ES-I3 (cell line): ENCODE measurements around the gene CCDC88B.

ENCODE experiments used
- H3K36me3 ChIP-seq: 2 replicates; pipeline ENCODE4 v1.6.1; 2013; ENCODE audit warnings: mild to moderate bottlenecking, low read length, control low read depth, moderate library complexity; ENCODE audit not compliant: insufficient read depth
- H3K4me1 ChIP-seq: 2 replicates; pipeline ENCODE4 v1.6.1; 2013; ENCODE audit warnings: mild to moderate bottlenecking, control low read depth, low read length; ENCODE audit not compliant: insufficient read depth
- H3K9ac ChIP-seq: 2 replicates; pipeline ENCODE4 v1.6.1; 2013; ENCODE audit warnings: low read depth, mild to moderate bottlenecking, low read length, moderate library complexity
- H3K9me3 ChIP-seq: 2 replicates; pipeline ENCODE4 v1.6.1; 2013; ENCODE audit warnings: mild to moderate bottlenecking, low read length, moderate library complexity; ENCODE audit not compliant: control insufficient read depth, insufficient read depth

The CCDC88B gene

GRCh38 chr11:64340671-64341335 is 799 bp downstream of the CCDC88B start:
- peak overlapping the region; percentile 82 for H3K9ac ChIP-seq
- H3K9me3 ChIP-seq: no peaks in the 10 kb centered on the region
- peaks cover 7% of the 10 kb centered on the region; the same call in 1 of the 2 replicates for H3K4me1 ChIP-seq
- H3K36me3 ChIP-seq: no peaks in the 10 kb centered on the region

- no peaks in the 10 kb centered on the region for H3K36me3 ChIP-seq
- no peaks in the 10 kb centered on the region for H3K9me3 ChIP-seq
- peaks cover 7% of the 10 kb centered on the region; the same call in 1 of the 2 replicates for H3K4me1 ChIP-seq
- peak overlapping the region; percentile 82; the same call in 1 of the 2 replicates for H3K9ac ChIP-seq
Measured at GRCh38 chr11:64341429-64341828, 1.4 kb downstream of the CCDC88B start.

- peaks cover 7% of the 10 kb centered on the region; the same call in 1 of the 2 replicates for H3K4me1 ChIP-seq
- H3K36me3 ChIP-seq: no peaks in the 10 kb centered on the region
- H3K9me3 ChIP-seq: no peaks in the 10 kb centered on the region
- H3K9ac ChIP-seq: peak overlapping the region; percentile 82; the same call in 1 of the 2 replicates
Measured at GRCh38 chr11:64341851-64342791, 2.1 kb downstream of the CCDC88B start.

- H3K36me3 ChIP-seq: no peaks in the 10 kb centered on the region
- H3K9ac ChIP-seq: no peak overlapping the region
- no peaks in the 10 kb centered on the region for H3K9me3 ChIP-seq
- H3K4me1 ChIP-seq: peaks cover 8% of the 10 kb centered on the region; the same call in 1 of the 2 replicates
Measured at GRCh38 chr11:64342869-64343745, 3.1 kb downstream of the CCDC88B start.

GRCh38 chr11:64343767-64344559 is 4.0 kb downstream of the CCDC88B start:
- Histone ChIP-seq H3K4me1 (peaks cover 15% of the 10 kb centered on the region; the same call in 1 of the 2 replicates), H3K36me3 (no peaks in the 10 kb centered on the region), H3K9me3 (no peaks in the 10 kb centered on the region), H3K9ac (no peak overlapping the region)

GRCh38 chr11:64344787-64345186 is 4.8 kb downstream of the CCDC88B start:
- Histone ChIP-seq H3K9me3 (no peaks in the 10 kb centered on the region), H3K36me3 (no peaks in the 10 kb centered on the region), H3K9ac (no peak overlapping the region), H3K4me1 (peaks cover 15% of the 10 kb centered on the region; the same call in 1 of the 2 replicates)

GRCh38 chr11:64347193-64347867 is 7.3 kb downstream of the CCDC88B start:
- H3K9ac ChIP-seq: no peak overlapping the region
- H3K4me1 ChIP-seq: peaks cover 15% of the 10 kb centered on the region; the same call in 1 of the 2 replicates
- no peaks in the 10 kb centered on the region for H3K36me3 ChIP-seq
- H3K9me3 ChIP-seq: no peaks in the 10 kb centered on the region

- peaks cover 9% of the 10 kb centered on the region; the same call in 1 of the 2 replicates for H3K4me1 ChIP-seq
- no peaks in the 10 kb centered on the region for H3K9me3 ChIP-seq
- no peak overlapping the region for H3K9ac ChIP-seq
- no peaks in the 10 kb centered on the region for H3K36me3 ChIP-seq
Measured at GRCh38 chr11:64348383-64349024, 8.5 kb downstream of the CCDC88B start.

GRCh38 chr11:64349025-64349387 is 9.0 kb downstream of the CCDC88B start:
- Histone ChIP-seq H3K36me3 (no peaks in the 10 kb centered on the region), H3K9me3 (no peaks in the 10 kb centered on the region), H3K4me1 (peaks cover 8% of the 10 kb centered on the region; the same call in 1 of the 2 replicates), H3K9ac (no peak overlapping the region)

- Histone ChIP-seq H3K36me3 (no peaks in the 10 kb centered on the region), H3K9ac (no peak overlapping the region), H3K9me3 (no peaks in the 10 kb centered on the region), H3K4me1 (peaks cover 8% of the 10 kb centered on the region; the same call in 1 of the 2 replicates)
Measured at GRCh38 chr11:64349404-64349803, 9.4 kb downstream of the CCDC88B start.

- H3K36me3 ChIP-seq: no peaks in the 10 kb centered on the region
- peaks cover 15% of the 10 kb centered on the region; the same call in 1 of the 2 replicates for H3K4me1 ChIP-seq
- H3K9me3 ChIP-seq: no peaks in the 10 kb centered on the region
- no peak overlapping the region for H3K9ac ChIP-seq
Measured at GRCh38 chr11:64351136-64351631, 11.2 kb downstream of the CCDC88B start.
